Ascending aorta (tissue), 2 donors: ENCODE results near the gene MLLT3. TPM values are rescaled to one million over a fixed set of nuclear protein-coding genes. Genes with fewer than 3 reads are reported as not detected.

Experiments
- DNase-seq, 2 donors: peaks; one replicate each; pipeline ENCODE4 v3.0.0-alpha.2; 2019; ENCODE audit warnings: low spot score in 2 of 2
- H3K27ac ChIP-seq, 2 donors: fragments of 200-600 bp; sonication (generic); one replicate each; pipeline ENCODE4 v1.5.1; 2016 to 2017; ENCODE audit warnings: mild to moderate bottlenecking in 1 of 2
- H3K27me3 ChIP-seq: fragments of 200-600 bp; sonication (generic); one replicate; pipeline ENCODE4 v1.5.1; 2017
- H3K36me3 ChIP-seq, 2 donors: fragments of 200-600 bp; sonication (generic); one replicate each; pipeline ENCODE4 v1.5.1; 2016
- H3K4me1 ChIP-seq, 2 donors: fragments of 200-600 bp; sonication (generic); one replicate each; pipeline ENCODE4 v1.5.1; 2016 to 2017; ENCODE audit warnings: mild to moderate bottlenecking in 1 of 2
- H3K4me3 ChIP-seq, 2 donors: fragments of 200-600 bp; sonication (generic); one replicate each; pipeline ENCODE4 v1.5.1; 2016 to 2017; ENCODE audit warnings: mild to moderate bottlenecking in 1 of 2
- H3K9me3 ChIP-seq, 2 donors: fragments of 200-600 bp; sonication (generic); one replicate each; pipeline ENCODE4 v1.5.1; 2016
- CTCF ChIP-seq, 3 experiments: fragments of 200-600 bp in 2 of 3; fragments of 450-650 bp in 1 of 3; sonication (generic) in 2 of 3; IDR thresholded peaks; one replicate each; pipeline ENCODE4 v1.5.1; 2016 to 2019; ENCODE audit warnings: antibody characterized with exemption in 3 of 3, mild to moderate bottlenecking in 1 of 3, moderate library complexity in 1 of 3
- intact Hi-C: fragments of 100-400 bp; cut with DNase I; formaldehyde crosslinking; loops from one replicate; pipeline ENCODE4 v1.15.1; 2023
- total RNA-seq: library from RNA; depleted of rRNA; stranded (reverse); fragments of >200 nt; gene quantifications from one replicate; pipeline ENCODE4 v1.1.0, GENCODE V29; 2016

Gene MLLT3
- total RNA-seq, 1 donor from 2014 or later = 16.8 TPM

GRCh38 chr9:20488691-20489090 is 133.6 kb downstream of the MLLT3 start:
- Histone ChIP-seq H3K27ac (no peak overlapping the region), H3K9me3 (no peaks in the 10 kb centered on the region), H3K27me3 (no peaks in the 10 kb centered on the region), H3K4me3 (no peak overlapping the region), H3K36me3 (no peaks in the 10 kb centered on the region), H3K4me1 (no peaks in the 10 kb centered on the region)
- intact Hi-C loops = no loop called here
- TF ChIP-seq CTCF (IDR thresholded peaks at IDR 0.05) = no peak
- DNase-seq = no peak

GRCh38 chr9:20486552-20486951 is 135.7 kb downstream of the MLLT3 start:
- Histone ChIP-seq H3K36me3 (no peaks in the 10 kb centered on the region), H3K27me3 (no peaks in the 10 kb centered on the region), H3K27ac (no peak overlapping the region), H3K4me3 (no peak overlapping the region), H3K9me3 (no peaks in the 10 kb centered on the region), H3K4me1 (no peaks in the 10 kb centered on the region)
- TF ChIP-seq CTCF (IDR thresholded peaks at IDR 0.05) = no peak
- intact Hi-C loops = no loop called here
- no peak for DNase-seq

- Histone ChIP-seq H3K36me3 (no peaks in the 10 kb centered on the region), H3K4me1 (peaks cover 0 to 4% of the 10 kb centered on the region in 2 donors), H3K27me3 (no peaks in the 10 kb centered on the region), H3K4me3 (no peak overlapping the region), H3K9me3 (no peaks in the 10 kb centered on the region), H3K27ac (no peak overlapping the region)
- no peak for DNase-seq
- intact Hi-C loops = no loop called here
- no peak for TF ChIP-seq CTCF (IDR thresholded peaks at IDR 0.05)
Observed at GRCh38 chr9:20481437-20481836, 140.9 kb downstream of the MLLT3 start.

- Histone ChIP-seq H3K4me3 (no peak overlapping the region), H3K27ac (no peak overlapping the region), H3K27me3 (no peaks in the 10 kb centered on the region), H3K36me3 (no peaks in the 10 kb centered on the region), H3K9me3 (no peaks in the 10 kb centered on the region), H3K4me1 (peaks cover 0 to 4% of the 10 kb centered on the region in 2 donors)
- no peak for DNase-seq
- no peak for TF ChIP-seq CTCF (IDR thresholded peaks at IDR 0.05)
- intact Hi-C loops = no loop called here
Observed at GRCh38 chr9:20480249-20480648, 142.1 kb downstream of the MLLT3 start.

GRCh38 chr9:20479419-20480155 is 142.7 kb downstream of the MLLT3 start:
- no peak for DNase-seq
- H3K9me3 ChIP-seq = no peaks in the 10 kb centered on the region
- H3K27ac ChIP-seq = no peak overlapping the region
- H3K4me3 ChIP-seq = no peak overlapping the region
- no peaks in the 10 kb centered on the region for H3K36me3 ChIP-seq
- intact Hi-C loops = no loop called here
- TF ChIP-seq CTCF (IDR thresholded peaks at IDR 0.05) = no peak
- peaks cover 0 to 4% of the 10 kb centered on the region in 2 donors for H3K4me1 ChIP-seq
- no peaks in the 10 kb centered on the region for H3K27me3 ChIP-seq
